HG03159 (cell line): ENCODE measurements around the gene ZNF197.
"Not testable (repeated sequence)": the region's sequence is repeated elsewhere in the genome, so short reads cannot be mapped to it uniquely, and the experiment has no call there.

Source experiments
- ATAC-seq: cut with Tn5 transposase; IDR thresholded peaks from one replicate; pipeline ENCODE4 v1.9.1; 2021; ENCODE audit warnings: mild to moderate bottlenecking, moderate library complexity; ENCODE audit not compliant: unreplicated experiment

Gene ZNF197

DNA sequence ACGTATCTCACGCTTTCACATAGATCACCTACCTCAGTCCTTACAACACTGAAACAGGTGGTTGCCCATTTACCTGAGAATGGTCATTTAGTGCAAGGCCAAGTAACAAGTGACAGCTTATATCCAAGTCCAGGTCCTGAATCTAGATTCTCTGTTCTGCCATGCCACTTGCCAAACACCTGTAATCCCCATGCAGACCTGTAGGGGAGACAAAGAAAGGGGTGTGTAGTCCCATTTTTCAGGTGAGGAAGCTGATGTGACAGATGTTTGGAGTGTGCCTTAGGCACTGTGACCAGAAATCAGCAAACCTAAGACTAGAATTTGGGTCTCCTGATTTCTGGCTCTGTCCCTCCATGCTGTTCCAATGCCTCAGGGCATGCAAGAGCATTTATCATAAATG lies 36.4 kb downstream of the ZNF197 start:
- ATAC-seq, result no peak

DNA sequence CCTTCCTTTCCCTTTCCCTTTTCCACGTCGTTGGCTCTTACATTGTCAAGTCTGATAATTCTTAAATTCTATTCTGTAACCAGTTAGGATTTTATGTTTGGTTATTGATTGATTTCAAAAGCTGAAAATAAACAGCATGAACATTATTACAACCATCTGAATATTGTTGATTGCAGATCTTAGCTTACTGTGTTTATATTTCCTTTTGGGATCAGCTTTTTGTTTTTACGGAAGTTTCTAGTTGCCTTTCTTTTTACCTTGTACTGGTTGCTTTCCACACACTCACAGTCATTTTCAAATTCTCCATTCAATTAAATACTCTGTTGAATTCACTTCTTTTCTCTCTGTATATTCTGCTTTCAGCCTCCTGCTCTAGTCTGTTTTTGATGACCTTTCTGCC lies 40.3 kb downstream of the ZNF197 start:
- ATAC-seq, result no peak

- ATAC-seq, result no peak
Measured at GRCh38 chr3:44666346-44666745, 41.5 kb downstream of the ZNF197 start.

DNA sequence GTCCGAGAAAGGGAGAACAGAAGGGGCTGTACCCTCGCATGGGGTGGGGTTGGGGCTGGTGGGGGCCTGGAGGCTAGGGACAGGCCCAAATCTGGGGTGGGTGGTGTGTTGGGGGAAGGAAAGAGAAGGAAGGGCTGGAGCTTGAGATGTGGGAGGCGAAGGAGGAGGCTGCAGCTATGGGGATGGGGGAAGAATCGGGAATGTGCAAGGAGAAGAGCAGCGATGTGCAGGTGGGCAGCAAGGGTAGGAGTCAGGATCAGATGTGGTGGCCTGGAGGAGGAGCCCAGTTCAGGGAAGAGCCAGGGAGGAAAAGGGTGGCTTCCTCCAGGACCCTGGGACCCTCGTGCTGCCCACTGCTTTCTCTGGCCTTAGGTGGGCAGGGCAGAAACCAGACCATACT lies 44.9 kb downstream of the ZNF197 start:
- ATAC-seq, result no peak

DNA sequence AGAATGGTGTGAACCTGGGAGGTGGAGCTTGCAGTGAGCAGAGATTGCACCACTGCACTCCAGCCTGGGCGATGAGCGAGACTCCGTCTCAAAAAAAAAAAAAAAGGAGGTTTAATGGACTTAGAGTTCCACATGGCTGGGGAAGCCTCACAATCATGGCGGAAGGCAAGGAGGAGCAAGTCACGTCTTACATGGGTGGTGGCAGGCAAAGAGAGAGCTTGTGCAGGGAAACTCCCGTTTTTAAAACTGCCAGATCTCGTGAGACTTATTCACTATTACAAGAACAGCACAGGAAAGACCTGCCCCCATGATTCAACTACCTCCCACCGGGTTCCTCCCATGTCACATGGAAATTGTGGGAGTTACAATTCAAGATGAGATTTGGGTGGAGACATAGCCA lies 48.6 kb downstream of the ZNF197 start:
- ATAC-seq, result not testable (repeated sequence)

- ATAC-seq, result no peak
Measured at GRCh38 chr3:44674211-44674610, 49.4 kb downstream of the ZNF197 start.

GRCh38 chr3:44678480-44679116 lies 53.8 kb downstream of the ZNF197 start:
- no peak for ATAC-seq

- no peak for ATAC-seq
Measured at GRCh38 chr3:44680921-44681455, 56.2 kb downstream of the ZNF197 start.

DNA sequence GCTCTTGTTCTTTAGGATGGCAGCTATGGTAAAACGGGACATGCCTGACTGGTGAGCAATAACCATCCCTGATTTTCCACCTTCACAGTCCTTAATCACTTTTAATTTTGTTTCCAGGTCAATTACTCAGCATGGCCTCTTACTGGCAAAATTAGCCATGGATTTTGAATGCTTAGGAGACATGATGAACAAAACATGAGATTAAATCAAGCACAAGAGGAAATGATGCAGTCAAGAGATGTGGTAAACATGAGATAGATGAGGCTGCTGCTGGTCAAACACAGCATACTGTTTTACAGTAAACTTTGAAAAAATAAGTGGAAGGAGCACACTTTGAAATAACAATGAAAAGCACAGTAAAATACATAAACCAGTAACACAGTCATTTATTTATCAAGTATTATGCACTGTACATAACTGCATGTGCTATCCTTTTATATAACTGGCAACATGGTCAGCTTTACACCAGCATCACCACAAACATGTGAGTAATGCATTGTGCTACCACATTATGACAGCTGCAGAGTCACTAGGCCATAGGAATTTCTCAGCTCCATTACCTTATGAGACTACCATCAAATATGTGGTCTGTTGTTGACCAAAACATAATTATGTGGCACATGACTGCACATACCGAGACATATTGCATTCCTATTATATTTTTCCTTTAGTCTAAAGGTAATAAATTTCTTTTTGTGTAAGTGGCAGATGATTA lies 57.5 kb downstream of the ZNF197 start:
- no peak for ATAC-seq

GRCh38 chr3:44685128-44685800 lies 60.4 kb downstream of the ZNF197 start:
- ATAC-seq, result peak; percentile 87

- ATAC-seq, result no peak
Measured at GRCh38 chr3:44687898-44688297, 63.1 kb downstream of the ZNF197 start.
